Measurements from ENCODE around the gene MSMB.
"Not testable (repeated sequence)": the region's sequence is repeated elsewhere in the genome, so short reads cannot be mapped to it uniquely, and the experiment has no call there.

MSMB gene

GRCh38 chr10:46046261-46046660, at the start of gene MSMB:
Gene MSMB, minus strand, starts transcription at chr10:46046269. Its CDS starts 32 bp downstream, at chr10:46046237.
- DNase-seq (ENCODE audit: low read depth in 2 of 2, low spot score in 1 of 2): no peak

GRCh38 chr10:46094931-46095750, 49.1 kb upstream of the MSMB start:
- no peak for DNase-seq (ENCODE audit: low read depth in 2 of 2, low spot score in 1 of 2)

GRCh38 chr10:46094197-46094500, 48.1 kb upstream of the MSMB start:
- no peak for DNase-seq (ENCODE audit: low read depth in 2 of 2, low spot score in 1 of 2)

- not testable (repeated sequence) for DNase-seq (ENCODE audit: low read depth in 2 of 2, low spot score in 1 of 2)
Observed at GRCh38 chr10:46093316-46094196, 47.5 kb upstream of the MSMB start.

GRCh38 chr10:46092524-46093081, 46.5 kb upstream of the MSMB start:
- no peak for DNase-seq (ENCODE audit: low read depth in 2 of 2, low spot score in 1 of 2)

GRCh38 chr10:46091828-46092523, 45.9 kb upstream of the MSMB start:
- DNase-seq (ENCODE audit: low read depth in 2 of 2, low spot score in 1 of 2): no peak

- DNase-seq (ENCODE audit: low read depth in 2 of 2, low spot score in 1 of 2): no peak
Observed at GRCh38 chr10:46091080-46091827, 45.2 kb upstream of the MSMB start.

- DNase-seq (ENCODE audit: low read depth in 2 of 2, low spot score in 1 of 2): no peak
Observed at GRCh38 chr10:46090258-46090812, 44.3 kb upstream of the MSMB start.

- DNase-seq (ENCODE audit: low read depth in 2 of 2, low spot score in 1 of 2): not testable (repeated sequence)
Observed at GRCh38 chr10:46087381-46087780, 41.3 kb upstream of the MSMB start.

GRCh38 chr10:46084321-46085165, 38.5 kb upstream of the MSMB start:
- DNase-seq (ENCODE audit: low read depth in 2 of 2, low spot score in 1 of 2): no peak

GRCh38 chr10:46080886-46081285, 34.8 kb upstream of the MSMB start:
- no peak for DNase-seq (ENCODE audit: low read depth in 2 of 2, low spot score in 1 of 2)

- DNase-seq (ENCODE audit: low read depth in 2 of 2, low spot score in 1 of 2): no peak
Observed at GRCh38 chr10:46079831-46080585, 33.9 kb upstream of the MSMB start.

GRCh38 chr10:46077731-46078413, 31.8 kb upstream of the MSMB start:
- DNase-seq (ENCODE audit: low read depth in 2 of 2, low spot score in 1 of 2): no peak

GRCh38 chr10:46077141-46077554, 31.1 kb upstream of the MSMB start:
- DNase-seq (ENCODE audit: low read depth in 2 of 2, low spot score in 1 of 2): no peak

GRCh38 chr10:46075869-46076268, 29.8 kb upstream of the MSMB start:
- DNase-seq (ENCODE audit: low read depth in 2 of 2, low spot score in 1 of 2): no peak

- DNase-seq (ENCODE audit: low read depth in 2 of 2, low spot score in 1 of 2): no peak
Observed at GRCh38 chr10:46074196-46074946, 28.3 kb upstream of the MSMB start.

GRCh38 chr10:46073564-46073963, 27.5 kb upstream of the MSMB start:
- no peak for DNase-seq (ENCODE audit: low read depth in 2 of 2, low spot score in 1 of 2)

Measured in stimulated activated CD8-positive, alpha-beta memory T cell treated with anti-CD3 and anti-CD28 coated beads, Interleukin-4, amount 100 ng/mL, for 4 hours (primary cell).